ENCODE data around the gene SERPINA4. TPM values are rescaled to one million over a fixed set of nuclear protein-coding genes. Genes with fewer than 3 reads are reported as not detected.

SERPINA4 gene
- total RNA-seq, 1 donor from 2014 or later = not detected

Other genes with a start within 250 kb of the SERPINA4 start
- not detected in 2 replicates for gene SERPINA6, start 238.1 kb upstream of the SERPINA4 start, total RNA-seq
- gene SERPINA2, start 194.7 kb upstream of the SERPINA4 start, total RNA-seq = not detected in 2 replicates
- not detected in 2 replicates for gene SERPINA1, start 172.8 kb upstream of the SERPINA4 start, total RNA-seq
- gene SERPINA11, start 108.6 kb upstream of the SERPINA4 start, total RNA-seq = not detected in 2 replicates
- gene SERPINA9, start 85.2 kb upstream of the SERPINA4 start, total RNA-seq = not detected in 2 replicates
- gene SERPINA12, start 52.0 kb upstream of the SERPINA4 start, total RNA-seq = not detected in 2 replicates
- gene SERPINA5, start 20.0 kb downstream of the SERPINA4 start, total RNA-seq = 0.16 TPM in 1 of 2 replicates, not detected in the other
- 1.2 and 1.6 TPM in 2 replicates for gene SERPINA3, start 50.9 kb downstream of the SERPINA4 start, total RNA-seq
- gene GSC, start 208.7 kb downstream of the SERPINA4 start, total RNA-seq = not detected in 2 replicates

Measured in osteocyte (in vitro differentiated cells).